Measurements from ENCODE around the gene DEK.
"Not testable (repeated sequence)": the region's sequence is repeated elsewhere in the genome, so short reads cannot be mapped to it uniquely, and the experiment has no call there.

Gene DEK

DNA sequence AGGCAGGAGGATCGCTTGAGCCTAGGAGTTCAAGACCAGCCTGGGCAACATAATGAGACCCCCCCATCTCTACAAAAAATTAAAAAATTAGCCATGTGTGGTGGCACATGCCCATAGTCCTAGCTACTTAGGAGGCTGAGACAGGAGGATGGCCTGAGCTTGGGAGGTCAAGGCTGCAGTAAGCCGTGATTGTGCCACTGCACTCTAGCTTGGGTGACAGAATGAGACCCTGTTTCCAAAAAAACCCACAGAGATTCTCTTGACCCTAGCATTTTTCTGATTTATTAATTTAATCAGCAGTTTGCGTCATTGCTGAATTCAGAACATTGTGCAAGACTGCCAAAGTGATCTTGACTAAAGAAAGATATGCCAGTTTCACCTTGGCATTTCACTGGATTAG lies 72.3 kb downstream of the DEK start:
- DNase-seq, result no peak

DNA sequence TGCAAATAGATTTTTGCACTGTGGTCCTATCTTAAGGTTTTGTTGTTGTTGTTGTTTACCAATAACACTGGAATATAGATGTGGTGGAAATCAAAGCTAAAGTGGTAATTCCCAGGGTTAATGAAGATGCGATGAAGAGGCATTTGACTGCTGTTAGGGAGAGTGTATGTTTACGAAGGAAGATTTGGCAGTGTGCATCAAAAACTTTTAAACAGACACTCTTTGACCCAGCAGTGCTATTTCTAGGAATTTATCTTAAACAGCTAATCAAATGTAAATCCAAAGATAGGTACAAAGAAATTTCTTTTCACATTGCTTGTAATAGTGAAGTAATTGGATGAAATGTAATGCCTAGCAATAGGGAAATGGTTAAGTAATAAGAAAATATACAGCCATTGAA lies 75.1 kb downstream of the DEK start:
- DNase-seq, result no peak

DNA sequence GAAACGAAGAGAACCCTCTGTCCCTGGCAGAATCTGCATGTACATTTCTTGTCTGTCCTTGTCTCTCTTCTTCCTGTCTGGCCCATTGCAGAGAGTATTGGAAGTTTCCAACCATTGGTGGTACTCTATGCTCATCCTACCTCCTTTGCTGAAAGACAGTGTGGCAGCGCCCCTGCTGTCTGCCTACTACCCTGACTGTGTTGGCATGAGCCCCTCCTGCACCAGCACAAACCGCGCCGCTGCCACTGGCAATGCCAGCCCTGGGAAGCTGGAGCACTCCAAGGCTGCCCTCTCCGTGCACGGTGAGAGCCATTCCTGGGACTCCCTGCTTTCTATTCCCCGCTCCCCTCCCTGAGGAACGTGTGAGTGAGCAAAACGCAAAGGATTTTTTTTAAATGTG lies 76.6 kb downstream of the DEK start:
- no peak for DNase-seq

DNA sequence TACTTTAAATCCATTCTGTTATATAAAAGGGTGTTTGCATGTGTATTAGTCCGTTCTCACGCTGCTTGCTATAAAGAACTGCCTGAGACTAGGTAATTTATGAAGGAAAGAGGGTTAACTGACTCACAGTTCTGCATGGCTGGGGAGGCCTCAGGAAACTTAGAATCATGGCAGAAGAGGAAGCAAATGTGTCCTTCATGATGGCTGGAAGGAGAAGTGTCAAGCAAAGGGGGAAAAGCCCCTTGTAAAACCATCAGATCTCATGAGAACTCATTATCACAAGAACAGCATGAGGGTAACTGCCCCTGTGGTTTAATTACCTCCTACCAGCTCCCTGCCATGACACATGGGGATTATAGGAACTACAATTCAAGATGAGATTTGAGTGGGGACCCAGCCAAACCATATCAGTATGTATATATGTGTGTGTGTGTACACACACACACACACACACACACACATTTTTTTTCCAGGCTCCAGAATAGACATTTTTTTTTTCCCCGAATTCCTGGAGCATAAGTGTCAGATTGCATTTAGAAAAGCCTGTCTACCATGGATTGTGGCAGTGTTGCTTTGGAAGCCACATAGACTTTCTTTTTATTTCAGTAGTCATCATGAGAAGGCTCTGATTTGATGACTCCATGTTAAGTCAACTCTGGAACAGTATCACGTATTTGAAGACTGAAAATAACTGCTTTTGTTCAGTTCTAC lies 77.6 kb downstream of the DEK start:
- DNase-seq, result peak; percentile 64

DNA sequence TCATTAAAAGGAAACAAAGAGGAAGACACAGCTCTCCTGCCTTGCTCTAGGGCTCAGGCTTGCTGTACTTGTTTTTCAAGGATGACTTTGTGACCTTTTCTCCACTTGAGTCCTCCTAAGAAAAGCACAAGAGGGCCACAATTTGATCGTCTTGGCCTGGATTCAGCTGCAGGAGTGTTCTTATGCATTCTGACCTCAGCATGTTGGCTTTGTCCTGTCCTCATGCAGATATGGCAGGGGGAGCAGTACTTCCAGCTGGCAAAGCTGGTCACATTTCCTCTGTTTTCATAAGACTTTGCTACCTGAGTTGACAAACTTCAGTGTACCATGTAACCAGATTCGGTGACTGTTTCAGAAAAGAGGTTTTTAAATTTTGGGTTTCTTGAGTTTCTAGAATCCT lies 78.3 kb downstream of the DEK start:
- DNase-seq, result no peak

DNA sequence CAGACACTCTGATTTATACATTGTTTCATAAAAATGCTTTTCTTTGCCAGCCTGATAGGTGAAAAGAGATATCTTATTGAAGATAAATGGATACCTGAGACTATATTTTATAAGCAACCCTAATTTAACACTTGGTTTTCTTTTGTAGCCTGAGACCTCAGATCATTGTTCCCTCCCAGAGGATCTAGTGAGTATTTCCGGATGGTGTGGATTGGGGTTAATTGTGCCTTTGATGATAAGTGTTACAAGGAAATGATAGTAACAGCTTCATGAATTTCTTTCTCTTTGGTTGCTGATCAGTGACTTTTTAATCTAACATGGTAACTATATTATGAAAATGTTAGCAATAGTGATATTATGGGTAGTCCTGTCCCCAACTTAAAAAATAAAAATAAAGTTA lies 78.7 kb downstream of the DEK start:
- DNase-seq, result no peak

DNA sequence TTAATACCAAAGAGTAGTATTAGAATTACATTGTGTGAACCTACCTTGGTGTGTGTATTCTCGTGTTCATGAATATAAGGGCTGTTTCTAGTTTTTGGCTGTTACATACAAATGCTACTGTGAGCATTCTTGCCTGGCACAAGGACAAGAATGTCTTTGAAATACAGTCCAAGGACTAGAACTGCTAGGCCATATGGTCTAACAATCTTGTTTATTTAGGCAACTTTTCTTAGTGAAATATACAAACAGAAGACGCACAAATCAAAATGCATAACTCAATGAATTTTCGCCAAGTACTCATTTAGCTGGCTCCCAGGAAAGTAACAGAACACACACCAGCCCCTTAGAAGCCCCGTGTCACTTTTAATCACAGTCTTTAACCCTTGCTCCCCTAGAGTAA lies 80.6 kb downstream of the DEK start:
- no peak for DNase-seq

DNA sequence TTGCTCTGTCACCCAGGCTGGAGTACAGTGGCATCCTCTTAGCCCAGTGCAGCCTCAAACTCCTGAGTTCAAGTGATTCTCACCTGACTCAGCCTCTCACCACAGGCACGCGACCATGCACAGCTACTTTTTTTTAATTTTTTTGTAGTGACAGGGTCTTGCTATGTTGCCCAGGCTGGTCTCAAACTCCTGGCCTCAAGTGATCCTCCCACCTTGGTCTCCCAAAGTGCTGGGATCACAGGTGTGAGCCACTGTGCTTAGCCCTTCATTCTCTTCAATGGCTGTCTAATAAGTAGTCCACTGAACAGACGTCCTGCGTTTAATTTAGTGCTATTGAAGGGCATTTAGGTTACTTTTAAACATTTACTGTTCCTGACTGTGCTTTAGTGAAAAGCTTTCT lies 81.8 kb downstream of the DEK start:
- DNase-seq, result no peak

DNA sequence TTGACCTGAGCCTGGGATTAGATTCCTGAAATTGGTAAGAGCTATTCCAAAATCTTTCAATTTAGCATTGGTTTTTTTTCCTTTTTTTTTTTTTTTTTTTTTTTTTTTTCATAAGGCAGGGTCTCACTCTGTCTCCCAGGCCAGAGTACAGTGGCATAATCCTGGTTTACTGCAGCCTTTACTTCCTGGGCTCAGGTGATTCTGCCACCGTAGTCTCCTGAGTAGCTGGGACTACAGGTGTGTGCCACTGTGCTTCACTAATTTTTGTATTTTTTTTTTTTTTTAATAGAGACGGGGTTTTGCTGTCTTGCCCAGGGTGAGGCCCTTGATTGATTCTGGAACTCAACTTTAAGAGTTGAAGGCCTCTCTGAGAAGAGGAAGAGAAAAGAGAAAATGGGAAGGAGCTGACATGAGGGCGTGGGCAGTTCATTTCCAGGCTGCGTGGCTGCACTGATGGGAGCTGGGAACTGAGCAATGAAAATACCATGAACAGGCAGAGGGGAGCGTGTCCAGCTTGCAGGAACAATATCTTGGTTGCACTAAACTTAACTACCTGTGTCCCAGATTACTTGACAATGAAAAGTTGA lies 84.5 kb downstream of the DEK start:
- peak; percentile 81 for DNase-seq

DNA sequence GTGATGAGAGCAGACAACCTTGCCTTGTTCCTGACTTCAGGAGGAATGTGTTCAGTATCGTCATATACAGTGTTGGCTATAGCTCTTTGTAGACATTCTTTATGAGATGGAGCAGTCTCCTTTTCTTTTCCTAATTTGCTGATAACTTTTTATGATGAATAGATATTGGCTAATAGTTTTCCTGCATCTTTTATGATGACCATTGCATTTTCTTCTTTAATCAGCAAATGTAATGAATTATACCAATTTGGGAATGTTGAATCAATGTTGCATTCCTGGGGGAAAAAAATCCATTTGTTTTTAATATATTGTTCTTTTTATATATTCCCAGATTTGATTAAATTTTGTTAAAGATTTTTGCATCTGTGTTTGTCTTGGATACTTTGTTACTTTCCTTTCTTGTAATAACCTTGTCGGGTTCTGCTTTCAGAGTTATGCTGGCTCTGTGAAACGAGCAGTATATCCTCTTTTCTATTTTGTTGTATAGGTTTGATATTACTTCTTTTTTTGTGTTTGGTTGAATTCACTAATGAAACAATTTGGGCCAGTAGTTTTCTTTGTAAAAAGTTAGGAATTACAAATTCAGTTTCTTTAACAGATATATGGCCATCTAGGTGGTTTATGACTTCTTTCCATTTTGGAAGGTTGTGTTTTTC lies 85.2 kb downstream of the DEK start:
- peak; percentile 49 for DNase-seq

DNA sequence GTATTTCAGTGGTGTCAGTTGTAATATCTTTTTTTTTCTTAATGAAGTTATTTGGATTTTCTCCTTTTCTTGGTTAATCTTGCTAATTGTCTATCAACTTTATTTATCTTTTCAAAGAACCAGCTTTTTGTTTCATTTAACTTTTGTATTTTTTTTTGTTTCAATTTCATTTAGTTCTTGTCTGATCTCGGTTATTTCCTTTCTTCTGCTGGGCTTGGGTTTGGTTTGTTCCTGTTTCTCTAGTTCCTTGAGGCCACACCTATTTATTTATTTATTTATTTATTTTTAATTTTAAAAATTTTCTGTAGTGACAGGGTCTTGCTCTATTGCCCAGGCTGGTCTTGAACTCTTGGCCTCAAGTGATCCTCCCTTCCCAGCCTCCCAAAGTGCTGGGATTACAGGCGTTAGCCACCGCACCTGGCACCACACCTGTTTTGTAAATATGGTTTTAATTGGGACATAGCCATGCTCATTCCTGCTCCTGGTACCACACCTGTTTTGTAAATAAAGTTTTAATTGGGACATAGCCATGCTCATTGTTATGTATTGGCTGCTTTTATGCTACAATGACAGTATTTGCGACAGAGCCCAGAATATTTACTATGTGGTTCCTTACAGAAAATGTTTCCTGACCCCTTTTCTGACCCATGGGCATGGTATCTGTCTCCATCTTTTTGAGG lies 86.9 kb downstream of the DEK start:
- DNase-seq, result peak; percentile 65

DNA sequence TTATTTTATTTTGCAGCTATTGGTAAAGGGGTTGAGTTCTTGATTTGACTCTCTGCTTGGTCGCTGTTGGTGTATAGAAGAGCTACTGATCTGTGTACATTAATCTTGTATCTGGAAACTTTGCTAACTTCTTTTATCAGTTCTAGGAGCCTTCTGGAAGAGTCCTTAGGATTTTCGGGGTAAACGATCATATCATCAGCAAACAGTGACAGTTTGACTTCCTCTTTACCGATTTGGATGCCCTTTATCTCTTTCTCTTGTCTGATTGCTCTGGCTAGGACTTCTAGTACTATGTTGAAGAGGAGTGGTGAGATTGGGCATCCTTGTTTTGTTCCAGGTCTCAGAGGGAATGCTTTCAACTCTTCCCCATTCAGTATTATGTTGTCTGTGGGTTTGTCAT lies 88.1 kb downstream of the DEK start:
- DNase-seq, result not testable (repeated sequence)

All from suppressor macrophage treated with lipopolysaccharide for 4 hours (primary cell).